Measurements from ENCODE around the gene CIAO2A.
A peak's percentile ranks its signal among the peaks of the same experiment; 100 is the strongest.
"Not testable (repeated sequence)": the region's sequence is repeated elsewhere in the genome, so short reads cannot be mapped to it uniquely, and the experiment has no call there.

CIAO2A gene

DNA sequence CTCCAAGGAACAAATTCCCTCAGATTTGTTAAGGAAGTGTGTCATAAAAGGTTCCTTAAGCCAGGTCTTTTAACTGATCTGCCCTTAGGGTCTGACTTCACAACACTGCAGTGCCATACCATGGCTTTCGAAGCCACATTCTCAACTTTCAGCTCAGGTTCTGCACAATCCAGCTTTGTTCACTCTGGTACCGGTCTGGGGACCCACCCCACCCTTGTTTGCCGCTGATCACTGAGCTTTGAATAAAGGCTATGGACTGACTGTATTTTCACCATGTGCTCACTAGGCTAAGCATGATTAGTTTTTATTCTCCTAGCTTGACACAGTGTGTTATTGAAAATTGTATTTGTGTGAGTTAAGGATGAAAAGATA, 18.0 kb upstream of the CIAO2A start:
- no peak for DNase-seq

DNA sequence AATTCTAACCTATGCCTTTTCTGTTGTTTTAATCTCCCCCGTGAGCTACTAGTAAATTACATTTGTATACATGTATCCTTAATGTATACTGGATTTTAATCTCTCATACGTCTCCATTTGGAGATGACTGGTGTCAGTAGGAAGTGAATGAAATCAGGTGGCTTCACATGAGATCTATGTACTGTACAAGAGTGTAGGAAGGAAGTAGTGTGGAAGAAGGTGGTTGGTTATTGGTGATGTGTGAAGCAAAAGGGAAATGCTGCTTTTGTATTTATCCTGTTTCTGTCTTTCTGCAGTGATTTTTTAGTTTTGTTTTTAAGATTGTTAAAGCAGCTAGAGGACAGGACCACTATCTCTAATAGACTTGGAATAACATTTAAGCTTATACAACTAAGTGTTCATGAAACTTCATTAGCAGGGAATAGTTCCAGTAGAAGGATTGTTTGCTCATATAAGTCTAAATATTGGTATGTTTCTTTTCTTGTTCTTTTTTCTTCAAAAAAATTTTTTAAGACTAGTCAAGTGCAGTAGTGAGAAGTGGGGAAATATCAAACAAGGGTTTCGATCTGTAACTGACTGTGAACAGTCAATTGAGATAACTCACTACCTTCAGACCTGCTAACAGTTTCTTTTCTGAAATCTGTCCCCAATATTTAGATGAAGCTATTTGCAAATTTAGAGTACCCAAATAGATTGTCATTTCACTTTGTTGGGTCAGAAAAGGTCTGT, 17.5 kb upstream of the CIAO2A start:
- DNase-seq, result peak in 1 of 2 donors; percentile 6

DNA sequence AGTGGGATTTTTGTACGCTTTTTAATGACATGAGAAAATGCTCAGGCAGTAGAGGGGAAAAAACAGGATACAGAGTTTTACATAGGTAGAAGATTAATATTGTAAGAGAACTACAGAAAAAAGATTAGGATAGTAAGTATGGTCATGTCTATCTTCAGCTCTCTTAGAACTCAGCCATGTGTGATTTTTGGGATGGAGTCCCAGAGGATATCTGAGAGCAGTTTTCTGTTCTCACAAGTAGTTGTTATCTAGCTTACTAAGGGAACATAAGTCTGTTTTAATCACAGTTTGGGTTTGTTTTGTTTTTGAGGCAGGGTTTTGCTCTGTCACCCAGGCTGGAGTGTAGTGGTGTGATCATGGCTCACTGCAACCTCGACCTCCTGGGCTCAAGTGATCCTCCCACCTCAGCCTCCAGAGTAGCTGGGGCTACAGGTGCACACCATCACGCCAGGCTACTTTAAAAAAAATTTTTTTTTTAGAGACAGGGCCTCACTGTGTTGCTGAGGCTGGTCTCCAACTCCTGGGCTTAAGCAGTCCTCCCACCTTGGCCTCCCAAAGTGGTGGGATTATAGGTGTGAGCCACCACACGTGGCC, 16.6 kb upstream of the CIAO2A start:
- not testable (repeated sequence) for DNase-seq

DNA sequence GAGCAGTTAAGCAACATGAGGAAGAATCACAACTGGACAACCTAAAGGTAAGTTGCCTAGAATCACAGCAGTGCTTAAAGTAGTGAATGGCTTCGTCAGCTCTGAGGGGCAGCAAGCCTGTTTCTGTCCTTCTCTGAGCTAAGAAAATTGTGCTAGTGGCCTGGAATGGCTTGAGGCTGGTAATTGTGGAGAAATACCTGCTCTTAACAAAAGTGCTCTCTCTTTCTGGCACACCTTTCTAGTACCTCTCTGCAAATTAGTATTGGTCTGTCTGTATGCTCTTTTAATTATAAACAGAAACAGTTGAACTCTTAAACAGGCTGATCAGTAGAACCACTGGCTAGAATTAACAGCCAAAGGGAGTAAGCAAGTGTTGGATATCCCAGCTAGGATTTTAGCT, 13.7 kb upstream of the CIAO2A start:
- no peak for DNase-seq

DNA sequence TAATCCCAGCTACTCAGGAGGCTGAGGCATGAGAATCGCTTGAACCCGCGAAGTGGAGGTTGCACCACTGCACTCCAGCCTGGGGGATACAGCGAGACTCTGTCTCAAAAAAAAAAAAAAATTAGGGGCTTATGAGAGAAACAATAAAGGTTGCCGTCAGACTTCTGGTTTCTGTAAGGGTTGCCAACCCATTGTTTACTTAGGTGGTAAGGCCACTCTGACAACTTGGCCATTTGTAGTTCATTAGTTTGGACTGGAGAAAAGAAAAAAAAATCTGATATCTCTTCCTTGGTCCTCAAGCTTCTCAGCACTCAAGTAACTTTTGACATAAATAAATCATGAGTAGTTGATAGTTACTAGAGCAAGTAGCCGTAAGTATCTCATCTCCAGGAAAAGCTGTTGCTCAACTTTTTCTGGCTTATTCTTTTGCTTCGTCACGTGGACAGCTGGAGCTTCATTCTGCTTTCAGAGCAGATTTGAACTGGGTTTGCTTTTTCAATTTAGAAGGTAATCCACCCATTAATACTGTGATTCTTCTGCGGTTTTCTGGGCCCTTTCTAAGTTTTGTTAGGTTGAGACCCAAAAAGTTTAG, 11.6 kb upstream of the CIAO2A start:
- DNase-seq, result no peak

DNA sequence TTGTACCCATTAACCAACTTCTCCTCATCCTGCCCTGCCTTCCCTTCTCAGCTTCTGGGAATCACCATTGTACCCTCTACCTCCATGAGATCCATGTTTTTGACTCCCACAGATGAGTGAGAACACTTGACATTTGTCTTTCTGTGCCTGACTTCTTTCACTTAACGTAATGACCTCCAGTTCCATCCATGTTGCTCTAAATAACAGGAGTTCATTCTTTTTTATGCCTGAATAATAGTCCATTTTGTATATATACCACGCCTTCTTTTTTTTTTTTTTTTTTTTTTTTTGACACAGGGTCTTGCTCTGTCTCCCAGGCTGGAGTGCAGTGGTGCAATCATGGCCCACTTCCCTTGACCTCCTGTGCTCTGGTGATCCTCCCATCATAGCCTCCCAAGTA, 8.9 kb upstream of the CIAO2A start:
- DNase-seq, result no peak

DNA sequence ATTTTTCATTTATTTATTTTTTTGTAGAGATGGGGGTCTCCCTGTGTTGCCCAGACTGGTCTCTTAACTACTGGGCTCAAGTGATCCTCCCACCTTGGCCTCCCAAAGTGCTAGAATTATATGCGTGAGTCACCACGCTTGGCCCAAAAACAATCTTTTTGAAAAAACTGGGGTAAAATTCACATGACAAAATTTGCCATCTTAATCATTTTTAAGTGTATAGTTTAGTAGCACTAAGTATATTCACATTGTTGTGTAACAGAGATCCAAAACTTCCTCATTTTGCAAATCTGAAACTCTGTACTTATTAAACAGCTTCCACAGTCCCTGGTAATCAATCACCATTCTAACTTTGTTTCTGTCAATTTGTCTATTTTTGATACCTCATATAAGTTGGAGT, 7.3 kb upstream of the CIAO2A start:
- no peak for DNase-seq

DNA sequence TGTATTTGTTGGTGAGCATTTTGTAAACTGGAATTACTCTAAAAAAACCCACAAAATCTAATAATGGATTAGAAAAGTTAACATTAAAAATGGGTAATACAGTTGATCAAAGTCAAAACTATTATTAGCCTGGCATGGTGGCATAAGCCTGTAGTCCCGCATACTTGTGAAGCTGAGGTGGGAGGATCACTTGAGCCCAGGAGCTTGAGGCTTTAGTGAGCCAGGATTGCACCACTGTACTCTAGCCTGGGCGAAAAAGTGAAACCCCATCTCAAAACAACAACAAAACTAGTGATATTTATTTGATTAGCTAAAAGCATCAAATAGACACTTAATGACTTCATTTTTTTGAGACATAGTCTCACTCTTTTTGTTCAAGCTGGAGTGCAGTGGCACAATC, 5.7 kb upstream of the CIAO2A start:
- DNase-seq, result no peak

DNA sequence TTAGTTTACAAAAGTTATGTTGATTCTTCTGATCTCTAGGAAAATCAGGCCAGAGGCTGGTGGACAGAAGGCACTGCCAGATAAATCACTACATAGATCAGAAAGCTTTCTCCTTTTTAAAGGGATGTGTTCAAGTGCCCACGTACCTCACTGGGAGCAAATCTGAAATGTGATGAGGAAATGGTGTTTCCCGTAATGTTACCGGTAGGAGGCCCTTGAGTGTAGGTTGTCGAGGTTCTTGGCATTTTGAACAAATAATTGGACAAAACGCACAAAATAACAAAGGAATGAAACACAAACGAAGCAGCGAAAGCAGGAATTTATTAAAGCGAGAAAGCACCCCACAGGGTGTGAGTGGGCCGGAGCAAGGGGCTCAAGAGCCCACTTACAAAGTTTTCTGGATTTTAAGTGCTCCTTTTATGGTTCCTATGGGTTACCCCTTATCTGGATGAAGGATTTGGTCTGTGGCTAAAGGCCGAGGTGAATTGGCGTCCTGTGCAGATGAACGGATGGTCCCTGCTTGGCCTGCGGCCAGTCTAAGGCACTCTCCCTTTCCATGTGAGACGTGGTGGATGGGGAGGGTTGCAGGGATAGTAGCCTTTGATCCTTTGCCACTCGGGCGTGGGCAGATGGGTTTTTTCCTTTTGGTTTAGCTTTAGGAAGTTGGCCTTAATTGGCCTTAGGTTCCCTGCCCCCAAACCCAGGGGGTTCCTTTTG, 3.2 kb upstream of the CIAO2A start:
- peak in 1 of 2 donors; percentile 11 for DNase-seq

DNA sequence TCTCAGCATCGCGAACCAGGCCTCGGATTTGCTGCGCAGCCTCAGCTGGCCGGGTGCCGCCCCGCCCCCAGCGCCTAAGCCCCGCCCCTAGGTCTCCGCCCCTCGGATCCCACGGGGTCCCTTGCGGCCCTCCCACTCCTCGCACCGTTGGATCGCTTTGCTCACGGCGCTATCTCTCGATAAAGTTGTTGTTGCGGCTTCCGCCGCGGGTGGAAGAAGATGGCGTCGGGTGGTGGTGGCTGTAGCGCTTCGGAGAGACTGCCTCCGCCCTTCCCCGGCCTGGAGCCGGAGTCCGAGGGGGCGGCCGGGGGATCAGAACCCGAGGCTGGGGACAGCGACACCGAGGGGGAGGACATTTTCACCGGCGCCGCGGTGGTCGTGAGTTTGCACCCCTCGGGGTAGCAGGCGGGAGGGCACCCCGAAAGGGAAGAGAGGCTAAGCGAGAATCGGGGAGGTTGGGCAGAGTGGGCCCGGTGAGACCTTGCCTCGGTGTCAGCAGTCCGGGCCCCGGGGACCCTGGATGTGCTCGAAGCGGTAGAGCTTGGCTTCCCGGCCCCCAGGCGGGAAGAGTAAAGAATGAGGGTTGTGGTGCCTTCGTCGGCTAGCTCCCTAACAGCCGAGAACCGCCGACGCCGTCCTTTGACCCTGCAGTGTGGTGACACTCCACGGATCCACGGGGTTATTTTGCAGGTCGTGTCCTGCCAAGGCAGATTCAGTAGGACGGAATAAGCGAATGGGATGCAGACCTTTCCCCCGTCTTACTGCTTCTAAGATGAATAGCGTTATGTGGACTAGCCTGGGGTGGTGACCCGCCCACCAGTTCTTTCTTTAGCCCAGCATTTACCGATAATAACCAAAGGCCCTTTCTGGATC, 2.4 kb upstream of the CIAO2A start, which contains the start of gene SNX1:
SNX1 (plus strand) TSS at position 188 of the 873 bp plus-strand sequence; CDS start at position 220, 32 bp downstream.
- peak; percentile 95 to 98 for DNase-seq

DNA sequence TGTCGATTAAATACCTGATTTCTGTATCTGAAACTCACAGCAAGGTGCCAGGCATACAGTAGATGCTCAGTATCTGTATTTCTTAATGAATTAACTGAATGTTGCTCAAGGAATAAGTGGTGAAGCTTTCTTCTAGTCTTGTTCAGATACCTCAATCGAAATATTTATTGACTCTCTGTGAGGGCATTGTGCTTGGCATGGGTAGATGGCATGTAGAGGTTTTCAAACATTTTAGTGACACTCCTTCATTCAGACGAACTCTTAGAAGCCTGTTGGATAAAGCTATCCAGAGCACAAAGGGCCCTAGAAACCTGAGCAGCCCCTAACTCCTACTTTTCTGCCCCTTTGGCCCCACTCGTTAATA, 1.8 kb upstream of the CIAO2A start:
- DNase-seq, result no peak

DNA sequence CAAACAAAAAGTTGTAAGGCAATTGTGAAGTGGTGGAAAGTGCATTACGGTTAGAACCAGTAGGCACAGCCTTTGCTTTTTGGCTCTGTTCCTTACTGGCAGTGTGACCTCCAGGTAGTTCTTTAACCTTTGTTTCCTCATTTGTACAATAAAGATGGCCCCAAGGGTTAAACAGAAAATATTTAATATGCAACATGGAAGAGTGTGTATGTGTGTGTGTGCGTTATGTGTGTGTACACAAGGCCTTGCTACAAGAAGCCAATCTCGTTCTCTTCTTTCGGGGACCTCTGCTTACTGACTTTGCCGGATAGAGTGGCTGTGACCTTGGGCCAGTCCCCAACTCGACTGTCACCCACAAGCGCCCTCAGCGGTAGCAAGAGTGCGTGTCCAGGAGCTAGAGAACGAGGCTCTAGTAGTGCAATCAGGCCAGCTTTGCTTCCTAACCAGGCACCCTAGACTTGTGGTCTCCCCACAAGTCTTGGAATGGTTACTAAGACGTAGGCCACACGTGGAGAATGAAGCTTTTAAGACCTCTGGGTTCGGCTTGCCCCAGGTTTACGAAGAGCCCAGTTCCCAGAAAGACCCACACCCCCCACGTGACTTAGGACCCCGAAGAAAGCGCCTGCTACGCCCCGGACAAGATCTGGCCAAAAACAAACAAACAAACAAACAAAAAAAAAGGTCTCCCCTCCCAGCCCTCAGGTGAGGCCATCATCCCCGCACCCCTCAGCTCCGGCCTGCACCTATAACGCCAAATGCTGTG, 593 bp downstream of the CIAO2A start:
- DNase-seq, result peak; percentile 39

DNA sequence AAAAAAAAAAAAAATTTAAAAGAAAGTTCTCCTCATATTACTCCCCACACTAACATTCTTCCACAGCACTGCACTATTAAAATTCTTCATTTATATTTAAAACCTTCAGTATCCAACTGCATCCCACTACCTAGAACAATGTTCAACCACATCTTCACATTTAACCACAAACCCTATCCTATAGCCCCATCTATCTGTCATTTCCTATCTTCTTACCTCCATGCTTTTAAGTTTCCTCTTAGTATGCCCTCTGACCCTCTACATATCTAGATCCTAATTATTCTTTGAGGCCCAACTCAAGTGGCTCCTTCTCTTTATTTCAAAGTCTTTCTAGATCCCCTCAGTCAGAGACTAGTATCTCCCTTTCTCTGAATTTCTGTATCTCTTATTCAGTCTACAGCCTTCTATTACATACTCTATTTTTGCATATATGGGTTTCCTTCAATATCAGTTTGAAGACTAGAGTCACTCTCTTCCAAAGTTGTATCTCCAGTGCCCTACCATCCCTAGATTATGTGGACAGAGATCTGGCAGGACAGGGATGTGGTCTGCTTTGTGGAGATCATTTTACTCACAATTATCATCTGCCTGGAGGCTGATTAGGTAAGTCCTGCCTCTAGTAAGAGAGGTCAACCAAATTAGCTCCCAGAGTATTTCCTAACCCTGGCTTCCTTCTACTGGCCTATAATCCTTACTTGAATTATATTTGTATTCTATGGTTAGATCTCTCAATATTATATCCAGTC, 1.4 kb downstream of the CIAO2A start:
- DNase-seq, result peak in 1 of 2 donors; percentile 46

DNA sequence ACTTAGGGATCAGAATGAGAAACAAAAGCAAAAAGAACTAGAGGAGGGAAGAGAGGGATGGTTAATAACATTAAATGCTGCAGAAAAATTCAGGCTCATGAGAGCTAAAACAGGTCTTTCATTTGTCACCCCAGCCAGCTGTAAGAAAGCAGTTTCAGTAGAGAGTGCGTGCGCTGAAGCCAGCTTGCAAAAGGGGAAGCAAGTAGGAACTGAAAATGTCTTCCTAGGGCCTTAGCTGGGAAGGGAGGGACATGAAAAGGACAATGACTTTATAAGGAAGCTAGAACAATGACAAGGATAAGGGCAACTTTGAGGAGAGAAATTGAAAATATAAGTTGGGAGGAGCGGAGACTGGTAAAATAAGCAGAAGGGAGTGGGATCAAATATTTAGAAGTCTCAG, 3.1 kb downstream of the CIAO2A start:
- peak in 1 of 2 donors; percentile 41 for DNase-seq

DNA sequence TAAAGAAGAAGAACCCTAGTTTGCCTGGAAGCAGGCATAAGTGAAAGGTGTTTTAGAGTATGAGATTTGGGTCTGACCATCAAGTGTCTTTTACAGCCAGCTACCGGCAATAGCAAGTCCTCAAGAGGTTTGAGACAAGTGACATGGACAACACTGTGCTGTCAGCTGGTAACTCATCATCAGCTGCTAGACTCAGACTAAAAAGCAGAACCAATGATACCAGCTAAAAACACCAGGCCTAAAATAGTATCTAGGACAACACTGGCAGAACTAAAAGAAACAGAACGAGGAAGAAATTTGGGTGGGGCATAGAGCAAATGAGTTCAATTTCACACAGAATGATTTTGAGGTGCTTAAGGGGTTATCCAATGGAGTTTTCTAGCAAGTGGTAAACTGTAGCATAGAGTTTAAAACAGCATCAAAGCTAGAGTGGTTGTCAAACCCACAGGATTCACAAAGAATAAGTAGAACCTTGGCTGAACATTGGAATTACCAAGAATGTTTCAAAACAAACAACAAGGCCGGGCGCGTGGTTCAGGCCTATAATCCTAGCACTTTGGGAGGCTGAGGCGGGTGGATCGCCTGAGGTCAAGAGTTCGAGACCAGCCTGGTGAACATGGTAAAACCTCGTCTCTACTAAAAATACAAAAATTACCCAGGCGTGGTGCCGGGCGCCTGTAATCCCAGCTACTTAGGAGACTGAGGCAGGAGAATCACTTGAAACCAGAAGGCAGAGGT, 3.9 kb downstream of the CIAO2A start:
- peak in 1 of 2 donors; percentile 51 for DNase-seq

DNA sequence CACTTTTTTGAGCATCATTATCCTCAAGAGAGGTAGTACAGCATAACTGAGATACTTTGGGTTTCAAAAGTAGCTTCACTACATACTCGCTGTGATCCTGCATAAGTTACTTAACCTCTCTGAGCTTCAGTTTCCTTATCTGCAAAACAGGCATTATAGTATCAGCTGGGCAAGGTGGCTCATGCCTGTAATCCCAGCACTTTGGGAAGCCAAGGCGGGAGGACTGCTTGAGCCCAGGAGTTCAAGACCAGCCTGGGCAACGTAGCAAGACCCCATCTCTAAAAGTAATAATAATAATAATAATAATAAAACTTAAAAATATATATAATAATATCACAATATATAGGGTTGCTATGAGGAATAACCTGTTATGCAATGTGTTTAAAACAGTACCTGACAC, 10.9 kb downstream of the CIAO2A start:
- DNase-seq, result no peak

DNA sequence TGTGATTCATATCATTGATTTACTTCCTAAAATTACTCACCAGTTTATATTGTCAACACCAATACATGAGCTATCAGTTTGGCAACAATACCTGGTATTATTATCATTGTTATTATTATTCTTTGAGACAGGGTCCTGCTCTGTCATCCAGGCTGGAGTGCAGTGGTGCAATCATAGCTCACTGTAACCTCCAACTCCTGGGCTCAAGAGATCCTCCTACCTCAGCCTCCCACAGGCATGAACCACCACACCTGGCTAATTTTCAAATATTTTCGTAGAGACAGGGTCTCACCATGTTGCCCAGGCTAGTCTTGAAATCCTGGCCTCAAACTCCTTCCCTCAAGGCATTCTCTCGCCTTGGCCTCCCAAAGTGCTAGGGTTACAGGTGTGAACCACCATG, 20.1 kb downstream of the CIAO2A start:
- DNase-seq, result not testable (repeated sequence)

DNA sequence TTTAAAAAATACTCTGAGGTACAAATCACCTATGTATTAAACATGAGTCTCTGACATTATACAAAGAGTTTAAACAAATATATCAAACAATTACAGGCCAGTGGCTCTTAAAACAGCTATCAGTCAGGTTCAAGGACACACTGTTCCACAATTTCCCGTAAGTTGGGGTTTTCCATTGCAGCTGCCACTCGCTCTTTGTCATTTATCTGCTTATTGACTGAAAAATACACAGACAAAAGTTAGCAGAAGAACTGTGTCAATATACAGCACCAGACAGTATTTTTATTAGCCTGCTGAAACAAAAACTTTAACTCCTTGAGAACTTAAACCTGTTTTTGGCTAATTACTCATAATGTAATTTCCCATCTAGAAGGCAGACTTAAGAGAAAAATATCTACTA, 20.8 kb downstream of the CIAO2A start:
- no peak for DNase-seq

DNA sequence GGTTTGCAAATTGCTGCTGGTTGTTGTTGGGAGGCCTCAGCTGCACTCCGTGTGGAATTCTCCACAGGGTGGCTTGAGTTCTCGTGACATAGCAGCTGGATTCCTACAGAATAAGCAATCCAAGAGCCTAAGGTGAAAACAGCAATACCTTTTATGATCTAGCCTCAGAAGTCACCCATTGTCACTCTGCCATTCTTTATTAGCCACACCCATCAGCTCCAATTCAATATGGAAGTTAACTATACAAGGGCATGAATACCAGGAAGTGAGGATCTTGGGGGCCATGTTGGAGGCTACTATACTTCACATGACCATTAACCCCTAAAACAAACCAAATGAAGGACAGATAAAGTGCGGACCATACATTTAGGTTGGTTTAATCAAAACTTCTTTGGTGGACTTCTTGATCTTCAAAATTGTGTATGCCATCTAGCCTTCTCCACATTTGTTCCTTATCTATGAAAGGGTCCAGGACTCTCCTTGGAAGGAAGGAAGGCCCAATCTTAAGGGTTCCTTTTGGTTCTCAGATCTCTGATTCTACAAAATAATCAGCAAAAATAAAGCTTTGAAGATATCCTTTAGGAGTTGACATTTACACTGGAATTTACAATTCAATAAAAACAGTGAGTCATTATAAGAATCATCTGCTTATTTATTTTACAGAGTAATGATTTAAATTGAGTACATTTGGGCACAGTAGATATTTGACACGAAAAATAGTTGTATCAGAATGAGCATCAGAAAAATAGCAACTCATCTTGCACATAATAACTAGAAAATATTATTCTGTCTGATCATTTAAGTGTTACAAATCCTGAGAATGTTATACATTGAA, 21.5 kb downstream of the CIAO2A start:
- no peak for DNase-seq
